ENCODE measurements around the gene PML.
"Not testable (repeated sequence)": the region's sequence is repeated elsewhere in the genome, so short reads cannot be mapped to it uniquely, and the experiment has no call there.

The PML gene

GRCh38 chr15:74096753-74097474 lies 102.4 kb downstream of the PML start:
- not testable (repeated sequence) for H3K4me3 ChIP-seq (ENCODE audit: low read length)

Measured in GM08714 (cell line).